RWPE2 (cell line): ENCODE results near the gene HS3ST3B1.

Source experiments
- ATAC-seq: fragments of 200-7000 bp; cut with Tn5 transposase; 3 replicates; pipeline ENCODE4 v1.9.1; 2021; ENCODE audit warnings: low read depth
- DNase-seq: peaks from one replicate; pipeline ENCODE4 v3.0.0-alpha.2; 2020; ENCODE audit warnings: low spot score
- H3K27ac ChIP-seq: fragments of 450-650 bp; 2 replicates; pipeline ENCODE4 v1.5.1; 2017; ENCODE audit warnings: mild to moderate bottlenecking; ENCODE audit not compliant: poor library complexity, severe bottlenecking
- H3K27me3 ChIP-seq: fragments of 250-450 bp; sonication (Bioruptor Pico); 2 replicates; pipeline ENCODE4 v1.5.1; 2021; ENCODE audit warnings: mild to moderate bottlenecking, moderate library complexity; ENCODE audit not compliant: insufficient read depth, poor library complexity, severe bottlenecking
- H3K36me3 ChIP-seq: fragments of 250-450 bp; sonication (Bioruptor Pico); 2 replicates; pipeline ENCODE4 v1.5.1; 2020; ENCODE audit warnings: low read depth, mild to moderate bottlenecking, moderate library complexity
- H3K4me1 ChIP-seq: fragments of 250-450 bp; sonication (Bioruptor Pico); 2 replicates; pipeline ENCODE4 v1.5.1; 2021; ENCODE audit warnings: mild to moderate bottlenecking, moderate library complexity; ENCODE audit not compliant: insufficient read depth, poor library complexity, severe bottlenecking
- H3K4me3 ChIP-seq: fragments of 250-450 bp; sonication (Bioruptor Pico); 2 replicates; pipeline ENCODE4 v1.5.1; 2021; ENCODE audit warnings: mild to moderate bottlenecking, moderate library complexity; ENCODE audit not compliant: severe bottlenecking
- H3K9me3 ChIP-seq: fragments of 250-450 bp; sonication (Bioruptor Pico); 2 replicates; pipeline ENCODE4 v1.5.1; 2021; ENCODE audit warnings: mild to moderate bottlenecking, moderate library complexity; ENCODE audit not compliant: severe bottlenecking
- TF ChIP-seq, protein P1 (sequence below): fragments of 450-650 bp; IDR thresholded peaks from one replicate; pipeline ENCODE4 v1.5.1; 2017; ENCODE audit warnings: mild to moderate bottlenecking, moderate library complexity; ENCODE audit not compliant: poor library complexity, severe bottlenecking

HS3ST3B1 gene

DNA sequence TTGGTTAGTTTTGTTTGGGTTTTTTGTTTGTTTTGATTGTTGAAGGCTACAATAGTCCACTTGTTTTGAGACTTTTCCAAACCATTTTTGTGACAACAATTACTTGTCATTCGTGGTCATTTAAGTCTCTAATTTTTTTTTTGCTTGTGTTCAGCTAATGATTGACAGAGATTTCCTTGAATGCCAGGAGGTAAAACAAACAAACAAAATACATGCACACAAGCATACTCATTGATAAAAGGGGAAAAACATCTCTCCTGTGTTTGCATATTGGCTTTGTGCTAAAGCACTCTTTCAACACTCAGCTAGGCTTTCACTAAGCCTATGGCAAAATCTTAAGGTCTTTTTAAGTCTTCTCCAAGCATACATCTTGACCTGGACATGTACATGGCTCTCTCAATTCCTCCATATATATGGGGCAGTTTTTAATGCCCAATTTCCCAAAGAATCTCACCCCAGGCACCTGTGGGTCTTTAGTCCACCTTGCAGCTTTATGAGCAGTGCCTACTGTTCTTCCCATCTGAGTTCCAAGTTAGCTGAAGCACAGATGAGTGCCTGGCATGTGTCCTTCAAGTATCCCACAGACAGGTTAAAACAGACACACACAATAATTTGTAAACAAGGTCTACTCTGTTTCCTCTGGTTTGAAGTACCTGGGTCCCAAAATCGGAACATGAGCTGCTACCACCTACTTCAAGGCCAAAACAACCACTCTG, 24.2 kb upstream of the HS3ST3B1 start:
- H3K27ac ChIP-seq: no peak overlapping the region
- H3K9me3 ChIP-seq: no peaks in the 10 kb centered on the region
- no peaks in the 10 kb centered on the region for H3K4me1 ChIP-seq
- DNase-seq (no peak), ATAC-seq (no peak)
- H3K27me3 ChIP-seq: peaks cover 11% of the 10 kb centered on the region
- TF ChIP-seq, protein P1, sequence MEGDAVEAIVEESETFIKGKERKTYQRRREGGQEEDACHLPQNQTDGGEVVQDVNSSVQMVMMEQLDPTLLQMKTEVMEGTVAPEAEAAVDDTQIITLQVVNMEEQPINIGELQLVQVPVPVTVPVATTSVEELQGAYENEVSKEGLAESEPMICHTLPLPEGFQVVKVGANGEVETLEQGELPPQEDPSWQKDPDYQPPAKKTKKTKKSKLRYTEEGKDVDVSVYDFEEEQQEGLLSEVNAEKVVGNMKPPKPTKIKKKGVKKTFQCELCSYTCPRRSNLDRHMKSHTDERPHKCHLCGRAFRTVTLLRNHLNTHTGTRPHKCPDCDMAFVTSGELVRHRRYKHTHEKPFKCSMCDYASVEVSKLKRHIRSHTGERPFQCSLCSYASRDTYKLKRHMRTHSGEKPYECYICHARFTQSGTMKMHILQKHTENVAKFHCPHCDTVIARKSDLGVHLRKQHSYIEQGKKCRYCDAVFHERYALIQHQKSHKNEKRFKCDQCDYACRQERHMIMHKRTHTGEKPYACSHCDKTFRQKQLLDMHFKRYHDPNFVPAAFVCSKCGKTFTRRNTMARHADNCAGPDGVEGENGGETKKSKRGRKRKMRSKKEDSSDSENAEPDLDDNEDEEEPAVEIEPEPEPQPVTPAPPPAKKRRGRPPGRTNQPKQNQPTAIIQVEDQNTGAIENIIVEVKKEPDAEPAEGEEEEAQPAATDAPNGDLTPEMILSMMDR: no peak
- H3K4me3 ChIP-seq: no peak overlapping the region
- no peaks in the 10 kb centered on the region for H3K36me3 ChIP-seq

DNA sequence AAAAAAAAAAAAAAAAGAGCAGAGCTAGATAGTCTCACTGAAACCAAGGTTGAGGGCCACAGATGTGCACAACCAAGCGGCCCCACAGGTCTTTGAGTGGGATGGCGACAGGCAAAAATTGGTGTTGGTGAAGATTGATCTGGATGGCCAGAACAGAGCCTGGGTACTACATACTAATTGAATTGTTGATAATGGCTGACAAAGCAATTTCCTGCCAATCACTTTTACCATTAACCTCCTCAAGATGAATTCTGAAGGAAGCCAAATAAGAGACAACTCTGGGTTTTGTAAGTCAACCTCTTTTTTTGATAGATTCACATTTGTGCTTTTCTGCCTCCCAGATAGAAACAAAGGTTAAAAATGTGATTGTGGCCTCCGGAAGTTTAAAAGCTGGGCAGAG, 19.4 kb upstream of the HS3ST3B1 start:
- TF ChIP-seq, protein P1: no peak
- Histone ChIP-seq H3K4me1 (no peaks in the 10 kb centered on the region), H3K27me3 (peaks cover 4% of the 10 kb centered on the region)

DNA sequence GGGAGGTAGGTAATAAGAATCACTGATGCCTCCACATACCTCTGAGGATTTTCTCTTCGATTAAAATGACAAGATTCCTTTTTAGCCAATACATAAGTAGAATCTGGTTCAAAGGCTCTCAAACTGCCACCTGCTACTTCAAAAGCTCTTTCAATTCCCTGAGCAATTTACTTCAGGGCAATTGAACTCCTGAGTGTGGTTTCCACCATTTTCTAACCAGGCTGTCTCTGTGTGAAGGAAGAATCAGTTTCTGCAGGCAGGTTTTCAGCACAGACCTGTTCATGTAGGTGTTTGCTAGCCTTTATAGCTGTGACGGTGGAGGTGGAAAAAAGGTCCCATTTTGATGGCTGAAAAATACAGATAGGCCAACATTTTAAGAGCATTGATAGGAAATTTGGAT, 18.2 kb upstream of the HS3ST3B1 start:
- Histone ChIP-seq H3K27me3 (peaks cover 4% of the 10 kb centered on the region), H3K36me3 (no peaks in the 10 kb centered on the region), H3K27ac (no peak overlapping the region), H3K4me1 (no peaks in the 10 kb centered on the region), H3K4me3 (no peak overlapping the region), H3K9me3 (no peaks in the 10 kb centered on the region)
- DNase-seq (no peak), ATAC-seq (no peak)
- TF ChIP-seq, protein P1: no peak

More for the DNA sequence above, 19.4 kb upstream of the HS3ST3B1 start:
- no peaks in the 10 kb centered on the region for H3K9me3 ChIP-seq
- no peaks in the 10 kb centered on the region for H3K36me3 ChIP-seq
- ATAC-seq: no peak
- no peak for DNase-seq
- H3K27ac ChIP-seq: no peak overlapping the region
- no peak overlapping the region for H3K4me3 ChIP-seq

DNA sequence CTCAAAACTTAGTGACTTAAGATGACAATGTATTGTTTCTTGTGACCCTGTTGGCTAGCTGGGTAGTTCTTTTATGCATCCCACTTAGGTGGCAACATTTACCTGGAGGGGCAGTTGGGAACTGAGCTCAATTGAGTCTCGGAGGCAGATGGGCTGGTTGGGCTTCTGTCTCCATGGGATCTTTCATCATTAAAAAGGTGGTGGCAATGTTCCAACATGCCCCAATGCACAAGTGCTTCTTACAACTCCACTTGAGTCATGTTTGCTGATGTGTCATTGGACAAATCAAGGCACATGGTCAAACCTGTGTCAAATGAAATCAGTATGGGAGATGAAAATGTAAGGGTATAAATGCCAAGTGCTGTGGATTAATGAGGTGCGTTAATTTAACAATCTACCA, 11.7 kb upstream of the HS3ST3B1 start:
- H3K36me3 ChIP-seq: no peaks in the 10 kb centered on the region
- H3K9me3 ChIP-seq: peaks cover 1% of the 10 kb centered on the region
- H3K4me1 ChIP-seq: no peaks in the 10 kb centered on the region
- H3K4me3 ChIP-seq: no peak overlapping the region
- H3K27ac ChIP-seq: no peak overlapping the region
- DNase-seq (no peak), ATAC-seq (no peak)
- TF ChIP-seq, protein P1: no peak
- H3K27me3 ChIP-seq: peaks cover 4% of the 10 kb centered on the region

DNA sequence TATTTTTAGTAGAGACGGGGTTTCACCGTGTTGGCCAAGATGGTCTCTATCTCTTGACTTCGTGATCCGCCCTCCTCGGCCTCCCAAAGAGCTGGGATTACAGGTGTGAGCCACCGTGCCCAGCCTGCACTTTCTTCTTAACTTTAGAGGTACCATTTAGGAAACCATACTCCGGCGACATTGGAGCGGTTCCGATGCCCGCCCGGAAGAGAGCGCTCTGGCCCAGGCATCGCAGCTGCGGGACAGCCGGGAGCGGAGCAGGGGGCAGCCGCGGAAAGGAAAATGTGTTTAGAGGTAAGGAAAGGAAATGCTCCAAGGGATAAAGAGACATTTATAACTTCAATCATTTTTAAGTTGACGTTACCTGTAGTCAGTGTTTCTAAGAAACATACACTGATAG, 6.0 kb upstream of the HS3ST3B1 start:
- no peak for DNase-seq
- H3K9me3 ChIP-seq: no peaks in the 10 kb centered on the region
- H3K27ac ChIP-seq: no peak overlapping the region
- H3K4me3 ChIP-seq: no peak overlapping the region
- H3K36me3 ChIP-seq: no peaks in the 10 kb centered on the region
- peaks cover 52% of the 10 kb centered on the region for H3K27me3 ChIP-seq
- peaks cover under 1% of the 10 kb centered on the region for H3K4me1 ChIP-seq
- no peak for ATAC-seq
- TF ChIP-seq, protein P1: no peak
